Activated T-cell treated with anti-CD3 and anti-CD28 coated beads for 24 hours (primary cell): ENCODE results near the gene TGFBR3L.
"Not testable (repeated sequence)": the region's sequence is repeated elsewhere in the genome, so short reads cannot be mapped to it uniquely, and the experiment has no call there.

Source experiments
- DNase-seq: peaks from one replicate; pipeline ENCODE4 v3.0.0-alpha.2; 2020; ENCODE audit warnings: low read depth

The TGFBR3L gene

GRCh38 chr19:7961082-7961481 is 46.5 kb downstream of the TGFBR3L start:
- DNase-seq, result not testable (repeated sequence)

GRCh38 chr19:7961920-7962626 is 47.4 kb downstream of the TGFBR3L start:
- DNase-seq, result no peak

DNA sequence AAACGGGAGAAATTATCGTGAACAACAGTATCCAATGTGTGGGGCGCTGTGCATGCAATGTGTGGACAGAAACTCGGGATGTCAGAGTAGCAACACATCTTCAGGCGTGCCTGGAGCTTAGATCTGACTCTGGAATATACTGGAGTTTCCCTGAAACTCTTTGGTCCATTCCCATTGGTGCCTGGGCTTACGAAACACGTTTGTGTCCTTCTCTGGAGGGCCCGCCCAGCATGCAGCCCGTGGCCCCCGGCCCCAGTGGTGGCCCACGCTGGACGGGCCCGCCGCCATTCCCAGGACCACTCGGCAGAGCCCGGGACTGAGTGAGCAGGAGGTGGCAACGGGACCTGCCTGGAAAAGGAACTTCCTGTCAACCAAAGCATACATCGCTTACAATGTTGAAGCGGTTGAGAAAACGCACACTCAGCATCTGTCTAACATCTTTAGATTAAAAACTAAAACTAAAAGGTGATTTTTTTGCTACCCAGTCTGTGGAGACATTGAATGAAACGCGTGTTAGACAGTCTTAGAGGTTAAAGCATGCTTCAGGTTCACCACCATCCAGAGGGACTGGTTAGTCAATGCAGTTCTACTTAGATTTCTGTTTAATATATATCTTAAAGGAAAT is 48.1 kb downstream of the TGFBR3L start:
- DNase-seq, result no peak

DNA sequence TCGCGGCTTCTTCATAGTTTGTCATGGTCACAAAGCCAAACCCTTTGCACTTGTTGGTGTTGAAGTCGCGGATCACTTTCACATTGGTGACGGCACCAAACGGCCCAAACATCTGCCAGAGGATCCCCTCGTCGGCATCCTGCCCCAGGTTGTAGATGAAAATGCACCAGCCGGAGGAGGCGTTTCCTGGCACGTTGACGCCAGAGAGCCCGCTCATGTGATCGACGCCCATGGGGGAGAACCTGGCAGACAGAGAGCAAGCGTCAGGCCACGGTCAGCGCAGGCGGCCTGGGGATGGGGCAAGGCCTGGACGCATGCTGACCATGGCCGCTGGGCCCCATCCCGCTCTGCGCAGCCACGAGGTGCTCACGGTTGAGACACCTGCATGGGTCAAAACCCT is 48.9 kb downstream of the TGFBR3L start:
- no peak for DNase-seq

- DNase-seq, result no peak
These were observed 50.7 kb downstream of the TGFBR3L start for GRCh38 chr19:7965259-7965841.

- no peak for DNase-seq
These were observed 51.5 kb downstream of the TGFBR3L start for GRCh38 chr19:7965921-7966665.

- no peak for DNase-seq
These were observed 53.6 kb downstream of the TGFBR3L start for GRCh38 chr19:7968008-7968795.
